ENCODE measurements around the gene IGF2R.

- TF ChIP-seq CTCF (conservative IDR thresholded peaks at IDR 0.05; ENCODE audit: low read depth, low read length), result no peak
- TF ChIP-seq EZH2phosphoT487 (IDR thresholded peaks at IDR 0.05; ENCODE audit: borderline replicate concordance, low read length), result no peak
- no peak for TF ChIP-seq EZH2 (IDR thresholded peaks at IDR 0.05; ENCODE audit: low read length, unreplicated experiment)
Observed at GRCh38 chr6:160028487-160029275, 59.8 kb downstream of the IGF2R start.
